HG03565 (cell line): ENCODE results near the gene ABI3.
A peak's percentile ranks its signal among the peaks of the same experiment; 100 is the strongest.

Source experiments
- ATAC-seq: cut with Tn5 transposase; IDR thresholded peaks from one replicate; pipeline ENCODE4 v1.9.1; 2021; ENCODE audit warnings: mild to moderate bottlenecking, moderate library complexity; ENCODE audit not compliant: unreplicated experiment

Gene ABI3

DNA sequence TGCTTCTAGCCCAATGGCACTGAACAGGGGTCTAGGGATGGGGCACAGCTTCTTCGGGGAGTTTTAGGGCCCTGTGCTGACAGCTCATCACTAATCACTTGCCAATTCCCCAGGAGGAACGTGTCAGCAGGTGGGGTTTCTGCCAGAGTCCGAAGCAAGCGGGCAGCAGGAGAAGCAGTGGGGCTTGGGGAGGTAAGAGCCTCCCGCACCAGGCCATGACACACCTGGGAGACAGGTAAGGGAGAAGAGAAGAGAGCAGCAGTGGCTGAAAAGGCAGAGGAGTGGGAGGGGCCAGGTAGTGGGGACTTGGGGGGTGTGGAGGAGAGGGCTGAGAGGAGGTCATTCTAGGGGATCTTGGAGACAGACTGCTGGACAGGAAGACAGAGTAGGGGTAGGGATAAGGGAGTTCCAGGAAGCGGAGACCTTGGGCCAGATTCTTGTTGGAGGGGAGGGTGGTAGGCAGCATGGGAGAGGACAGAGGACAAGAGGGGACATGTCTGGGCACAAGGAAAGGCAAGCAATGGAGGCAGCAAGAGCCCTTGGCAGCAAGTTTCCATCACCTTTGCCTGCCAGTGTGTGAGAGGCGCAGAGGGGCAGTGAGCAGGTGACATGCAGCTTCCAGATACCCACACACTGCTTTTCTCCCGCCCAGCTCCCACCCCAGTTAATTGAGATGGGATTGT lies 15.2 kb downstream of the ABI3 start:
- ATAC-seq = no peak

DNA sequence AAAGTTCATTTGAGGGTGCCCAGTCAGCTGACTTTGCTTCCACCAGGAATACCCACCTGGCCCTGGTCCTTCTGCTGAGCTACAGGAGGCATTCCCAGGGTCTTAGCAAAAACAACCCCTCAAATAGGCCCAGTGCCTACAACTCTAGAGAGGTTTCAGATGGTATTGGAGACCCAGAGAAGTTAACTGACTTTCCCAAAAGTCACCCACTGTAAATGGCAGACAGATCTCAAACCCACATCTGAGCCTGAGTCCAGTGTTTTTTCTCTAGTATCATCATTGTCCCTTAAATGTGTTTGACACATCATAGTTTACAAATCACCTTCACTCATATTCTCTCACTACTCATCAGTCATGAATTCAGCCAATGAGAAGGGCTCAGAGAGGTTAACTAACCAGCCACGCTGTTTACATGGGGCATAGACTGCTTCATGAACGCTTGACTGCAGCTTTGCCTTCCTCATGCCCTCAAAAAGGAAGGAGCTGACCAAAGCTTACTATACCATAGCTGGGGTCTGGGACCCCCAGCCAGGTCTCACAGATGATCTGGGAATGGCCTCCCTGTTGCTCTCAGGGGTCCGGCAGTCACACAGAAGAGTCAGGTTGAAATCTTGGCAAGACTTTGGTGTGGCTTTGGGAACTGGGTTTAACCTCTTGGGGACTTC lies 16.4 kb downstream of the ABI3 start:
- ATAC-seq = no peak

DNA sequence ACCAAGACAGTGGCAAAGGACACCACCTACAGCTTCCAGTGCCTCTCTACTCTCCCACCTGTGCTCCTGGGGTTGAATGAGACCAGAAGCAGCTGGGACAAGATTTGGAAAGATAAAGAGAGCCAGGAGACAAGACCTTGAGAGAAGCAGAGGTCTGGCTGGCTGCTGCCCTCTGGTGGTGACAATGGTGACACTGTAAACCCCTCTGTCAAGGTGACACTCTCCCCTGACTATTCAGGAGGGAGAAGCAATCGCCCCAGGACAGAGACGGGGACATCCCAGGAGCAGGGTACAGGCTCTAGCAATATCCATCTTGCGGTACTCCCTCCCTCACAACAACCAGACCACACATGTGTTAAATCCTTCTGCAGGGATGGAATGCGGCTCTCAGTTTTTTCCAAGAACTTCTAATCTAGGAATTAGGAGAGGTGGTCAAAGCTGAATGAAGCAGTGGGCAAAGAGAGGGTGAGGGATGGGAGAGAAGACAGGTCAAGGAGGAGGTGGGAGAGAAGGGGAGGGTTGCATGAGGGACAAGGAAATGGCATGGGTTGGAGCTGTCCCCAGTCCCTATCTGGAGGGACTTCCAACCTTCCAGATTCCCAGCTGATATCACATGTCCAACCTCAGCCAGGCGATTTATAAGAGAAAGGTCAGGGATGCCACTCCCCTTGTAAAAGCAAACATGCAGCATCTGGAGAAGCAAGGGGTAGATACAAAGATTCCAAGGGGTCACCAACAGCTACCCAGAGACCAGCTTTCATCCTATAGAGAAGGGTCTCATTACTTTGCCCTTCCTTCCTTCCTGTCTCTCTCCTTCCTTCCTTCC lies 17.1 kb downstream of the ABI3 start:
- no peak for ATAC-seq

DNA sequence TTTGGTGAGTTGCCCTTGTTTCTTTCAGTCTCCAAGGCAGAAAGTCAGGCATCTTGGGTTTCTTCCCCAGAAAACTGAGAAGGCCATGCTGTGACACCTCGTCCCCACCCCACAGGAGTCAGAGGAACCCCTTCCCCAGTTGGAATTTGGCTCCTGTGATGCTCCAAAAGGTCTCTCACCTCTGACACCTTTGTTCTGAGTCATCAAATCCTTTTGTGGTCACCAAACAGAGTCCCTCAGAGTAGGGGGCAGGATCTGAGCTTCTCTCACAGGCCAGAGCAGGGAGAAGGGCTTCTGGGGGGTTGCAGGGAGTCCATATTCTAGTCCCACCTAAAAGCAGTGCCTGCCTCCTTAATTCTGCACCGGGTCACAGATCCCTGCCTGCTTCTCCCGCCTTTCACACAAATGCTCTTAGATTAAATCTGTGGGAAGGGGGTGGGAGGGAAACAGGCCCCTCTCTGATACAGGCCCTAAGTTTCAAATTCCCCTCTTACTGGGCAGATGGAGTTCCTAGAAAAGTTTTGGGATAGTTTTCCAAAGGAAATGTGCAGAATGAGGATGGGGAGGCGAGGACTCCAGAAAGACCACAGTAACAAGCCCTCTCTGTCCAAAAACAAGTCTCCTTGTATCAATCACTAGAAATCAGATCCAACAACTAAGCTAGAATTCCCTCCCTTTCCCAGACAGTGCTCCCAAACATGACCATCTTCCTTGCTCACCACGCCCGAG lies 18.7 kb downstream of the ABI3 start:
- no peak for ATAC-seq

DNA sequence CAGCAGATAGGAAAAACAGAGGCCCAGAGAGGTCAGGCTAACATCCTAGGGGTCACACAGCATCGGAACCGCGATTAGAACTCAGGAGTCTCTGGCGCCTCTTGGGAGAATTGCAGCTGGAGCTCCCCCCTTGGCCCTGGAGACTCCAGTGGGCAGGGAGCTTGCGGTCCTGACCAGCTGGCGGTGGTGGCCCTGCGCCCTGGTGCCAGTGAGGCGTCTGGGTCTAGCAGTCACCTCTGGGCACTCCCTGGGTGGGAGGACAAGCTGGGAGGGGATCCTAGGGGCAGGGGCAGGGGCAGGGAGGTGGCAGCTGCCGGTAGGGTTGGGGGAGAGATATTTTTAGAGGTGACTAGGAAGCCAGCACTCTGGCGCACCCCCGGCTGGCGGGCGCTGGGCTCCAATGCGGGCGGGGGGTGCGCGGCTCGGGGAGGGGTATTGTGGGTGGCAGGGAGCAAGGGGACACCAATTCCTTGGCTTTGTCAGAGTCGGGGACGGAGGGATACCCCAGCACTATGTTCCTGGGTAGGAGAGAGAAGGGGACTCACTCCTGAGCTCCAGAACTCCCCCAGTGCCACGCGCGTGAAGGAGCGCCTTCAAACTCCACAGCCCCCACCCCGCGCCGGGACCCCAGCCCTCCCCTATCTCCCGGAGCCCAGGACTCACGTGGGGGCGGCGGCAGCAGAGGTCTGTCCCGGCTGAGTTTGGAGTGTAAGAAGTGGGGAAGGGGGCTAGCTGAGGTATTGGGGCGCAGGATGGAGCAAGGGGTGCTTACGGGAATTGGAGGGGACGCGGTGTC lies 19.5 kb downstream of the ABI3 start:
- no peak for ATAC-seq

DNA sequence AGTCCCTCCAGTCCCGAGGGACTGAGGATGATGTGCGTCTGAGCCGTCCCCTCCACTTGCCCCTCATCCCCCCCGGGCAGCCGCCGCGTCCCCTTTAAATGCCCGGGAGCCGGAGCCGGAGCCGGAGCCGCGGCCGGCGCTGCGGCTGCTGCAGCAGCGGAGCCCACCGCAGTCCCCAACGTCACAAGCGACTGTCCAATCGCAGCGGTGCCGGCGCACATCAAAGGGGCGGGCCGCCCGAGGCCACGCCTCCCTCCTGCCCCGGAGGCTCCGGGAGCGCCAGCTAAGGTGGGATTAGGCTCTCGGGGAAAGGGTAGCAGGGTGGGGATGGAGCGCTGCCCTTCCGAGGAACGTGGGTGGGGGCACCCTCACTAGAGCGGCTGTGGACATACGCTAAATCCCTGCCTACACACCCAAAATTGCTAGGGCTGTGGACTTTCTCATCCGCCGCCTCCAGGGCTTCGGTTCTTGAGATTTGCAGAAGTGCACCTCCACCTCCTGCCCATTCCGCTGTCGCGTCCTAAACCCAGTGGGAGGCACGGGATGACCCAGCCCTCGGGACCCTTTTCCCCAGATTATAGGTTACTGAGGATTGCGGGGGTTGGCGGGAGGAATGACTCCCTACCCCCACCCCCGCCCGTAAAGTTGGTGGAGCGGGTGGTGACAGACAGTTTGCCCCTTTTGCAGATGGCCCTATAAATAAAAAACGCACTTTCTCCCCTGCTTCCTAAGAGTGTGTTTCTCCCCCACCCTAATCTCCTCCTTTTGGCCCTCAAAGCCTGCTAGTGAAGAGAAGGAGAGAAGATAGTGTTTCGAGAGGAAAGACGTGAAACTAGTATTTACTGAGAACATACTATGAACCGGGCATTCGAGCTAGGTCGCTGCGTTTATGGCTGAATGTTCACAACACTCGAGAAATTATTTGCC lies 20.4 kb downstream of the ABI3 start, which contains the start of gene PHOSPHO1:
Gene PHOSPHO1 (minus strand): TSS at position 152 of the 927 bp plus-strand sequence. CDS start 4,096 bp downstream, outside the sequence.
- ATAC-seq = peak; percentile 83

DNA sequence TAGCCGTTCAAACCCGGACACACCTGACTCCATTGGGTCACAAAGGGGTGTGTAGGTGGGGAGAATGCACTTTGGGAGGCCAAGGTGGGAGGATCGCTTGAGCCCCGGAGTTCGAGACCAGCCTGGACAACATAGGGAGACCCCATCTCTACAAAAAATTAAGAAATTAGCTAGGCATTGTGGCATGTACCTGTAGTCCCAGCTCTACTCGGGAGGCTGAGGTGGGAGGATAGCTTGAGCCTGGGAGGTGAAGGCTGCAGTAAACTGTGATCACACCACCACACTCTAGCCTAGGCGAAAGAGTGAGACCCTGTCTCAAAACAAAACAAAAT lies 21.0 kb downstream of the ABI3 start:
- ATAC-seq = no peak

DNA sequence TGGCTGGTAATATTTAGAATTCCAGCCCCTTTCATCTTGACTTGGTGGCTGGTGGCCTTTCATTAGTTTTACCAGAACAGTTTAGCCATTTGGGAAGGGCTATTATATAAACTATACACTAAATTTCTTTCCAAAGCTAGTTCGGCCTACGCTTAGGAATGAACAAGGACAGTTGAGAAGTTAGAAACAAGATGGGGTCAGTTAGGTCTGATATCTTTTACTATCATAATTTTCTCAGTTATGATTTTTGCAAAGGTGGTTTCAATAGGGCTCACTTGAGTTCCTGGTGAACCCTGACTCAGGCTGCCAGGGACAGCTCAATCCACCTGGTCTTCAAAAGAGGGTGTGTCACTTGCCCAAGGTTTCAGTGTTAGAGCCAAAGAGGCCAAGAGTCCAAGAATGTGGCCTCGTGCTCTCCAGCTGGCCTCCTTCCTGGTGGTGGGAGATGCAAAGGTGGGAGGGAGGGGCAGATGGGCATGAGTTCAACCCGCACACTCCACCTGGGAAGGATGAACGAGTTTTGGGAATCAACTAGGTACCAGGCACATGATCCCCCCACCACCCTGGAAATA lies 24.1 kb downstream of the ABI3 start:
- no peak for ATAC-seq

DNA sequence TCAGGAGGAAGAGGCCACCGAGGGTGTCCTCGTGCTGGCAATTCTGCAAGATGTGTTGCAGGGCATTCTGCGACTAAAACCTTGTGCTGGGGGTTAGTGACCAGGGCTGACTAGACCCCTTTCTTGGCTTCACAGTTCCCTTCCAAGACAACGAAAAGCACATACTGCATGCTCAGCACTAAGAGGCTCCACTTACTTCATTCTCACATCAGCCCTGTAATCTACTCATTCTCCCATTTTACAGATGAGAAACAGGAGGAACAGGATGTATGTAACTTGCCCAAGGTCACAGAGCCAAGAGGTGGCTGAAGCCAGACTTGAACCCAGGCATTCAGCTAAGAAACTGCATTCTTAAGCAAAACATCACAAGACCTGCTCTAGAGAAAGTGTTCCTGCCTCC lies 25.4 kb downstream of the ABI3 start:
- no peak for ATAC-seq

DNA sequence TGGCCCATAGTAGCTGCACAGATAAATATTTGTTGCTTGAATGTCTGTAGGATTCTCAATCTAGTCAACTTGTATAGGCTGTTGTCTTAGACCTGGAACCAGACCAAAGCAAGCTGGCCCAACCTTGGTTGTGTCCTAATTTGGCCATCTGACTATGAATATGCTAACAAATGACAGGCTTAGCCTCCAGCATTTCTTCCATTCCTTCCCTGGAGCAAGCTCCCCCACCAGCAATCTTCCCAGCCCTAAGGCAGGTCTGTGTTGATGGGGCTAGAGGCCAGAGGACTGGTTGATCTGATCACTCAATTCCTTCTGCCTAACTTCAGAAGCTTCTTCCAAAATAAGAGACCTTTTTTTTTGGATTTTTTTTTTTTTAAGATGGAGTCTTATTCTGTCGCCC lies 29.5 kb downstream of the ABI3 start:
- ATAC-seq = no peak

DNA sequence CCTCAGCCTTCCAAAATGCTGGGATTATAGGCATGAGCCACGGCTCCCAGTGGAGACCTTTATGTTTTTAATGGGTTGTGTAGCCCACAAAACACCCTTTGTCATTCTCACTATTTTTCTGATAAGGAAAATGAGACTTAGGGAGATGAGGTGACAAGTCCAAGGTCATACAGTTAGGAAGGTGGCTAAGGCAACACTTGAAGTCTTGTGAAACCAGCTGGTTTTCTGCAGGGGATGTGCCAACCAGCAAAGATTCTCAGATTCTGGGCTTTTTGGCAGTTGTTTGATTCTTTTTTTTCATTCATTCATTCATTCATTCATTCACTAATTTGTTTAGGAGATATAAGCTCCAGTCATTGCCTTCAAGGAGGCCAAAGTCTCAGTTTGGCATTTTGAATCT lies 30.1 kb downstream of the ABI3 start:
- ATAC-seq = no peak

DNA sequence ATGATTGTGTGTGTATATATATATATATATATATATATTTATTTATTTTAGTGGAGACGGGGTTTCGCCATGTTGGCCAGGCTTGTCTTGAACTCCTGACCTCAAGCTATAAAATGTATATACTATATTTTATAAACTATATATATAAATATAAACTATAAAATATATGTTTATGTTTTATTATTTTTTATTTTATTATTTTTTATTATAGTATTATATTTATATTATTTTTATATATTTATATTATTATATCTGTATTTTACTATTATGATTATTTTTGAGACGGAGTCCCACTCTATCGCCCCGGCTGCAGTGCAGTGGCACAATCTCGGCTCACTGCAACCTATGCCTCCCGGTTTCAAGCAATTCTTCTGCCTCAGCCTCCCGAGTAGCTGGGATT lies 30.5 kb downstream of the ABI3 start:
- ATAC-seq = no peak

DNA sequence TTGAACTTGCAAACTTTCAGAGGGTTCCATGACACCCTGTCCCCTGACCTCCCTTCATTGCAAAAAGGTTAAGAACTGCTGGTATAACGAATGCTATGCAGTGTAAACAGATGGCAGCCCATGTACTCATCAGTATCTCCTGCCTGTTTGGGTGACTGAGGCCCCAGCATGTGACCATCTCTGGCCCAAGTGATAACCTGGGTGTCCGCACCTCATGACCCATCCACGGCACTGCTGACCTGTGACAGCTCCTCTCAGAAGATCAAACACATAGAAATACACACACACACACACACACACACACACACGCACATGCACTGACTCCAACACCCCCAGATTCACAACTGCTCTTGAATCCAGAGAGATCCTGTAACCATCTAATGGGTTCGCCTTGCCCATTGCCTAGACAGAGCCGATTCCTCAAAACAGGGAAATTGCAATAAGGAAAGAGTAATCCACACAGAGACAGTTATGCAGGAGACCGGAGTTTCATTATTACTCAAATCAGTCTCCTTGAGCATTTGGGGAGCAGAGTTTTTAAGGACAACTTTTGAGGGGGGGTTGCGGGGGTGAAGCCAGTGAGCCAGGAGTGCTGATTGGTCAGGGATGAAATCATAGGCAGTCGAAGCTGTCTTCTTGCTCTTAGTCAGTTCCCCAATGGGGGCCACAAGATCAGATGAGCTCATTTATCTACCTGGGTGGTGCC lies 31.3 kb downstream of the ABI3 start:
- no peak for ATAC-seq

DNA sequence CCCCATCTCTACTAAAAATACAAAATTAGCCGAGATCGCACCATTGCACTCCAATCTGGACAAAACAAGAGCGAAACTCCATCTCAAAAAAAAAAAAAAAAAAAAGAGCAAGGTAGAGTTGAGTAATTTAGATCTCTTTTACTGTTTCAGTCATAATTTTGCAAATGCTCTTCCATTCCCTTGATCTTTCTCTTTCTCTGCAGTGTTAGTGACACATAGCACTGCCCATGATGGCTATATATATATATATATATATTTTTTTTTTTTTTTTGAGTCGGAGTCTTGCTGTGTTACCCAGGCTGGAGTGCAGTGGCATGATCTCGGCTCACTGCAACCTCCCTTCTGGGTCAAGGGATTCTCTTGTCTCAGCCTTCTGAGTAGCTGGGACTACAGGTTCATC lies 32.3 kb downstream of the ABI3 start:
- ATAC-seq = no peak

DNA sequence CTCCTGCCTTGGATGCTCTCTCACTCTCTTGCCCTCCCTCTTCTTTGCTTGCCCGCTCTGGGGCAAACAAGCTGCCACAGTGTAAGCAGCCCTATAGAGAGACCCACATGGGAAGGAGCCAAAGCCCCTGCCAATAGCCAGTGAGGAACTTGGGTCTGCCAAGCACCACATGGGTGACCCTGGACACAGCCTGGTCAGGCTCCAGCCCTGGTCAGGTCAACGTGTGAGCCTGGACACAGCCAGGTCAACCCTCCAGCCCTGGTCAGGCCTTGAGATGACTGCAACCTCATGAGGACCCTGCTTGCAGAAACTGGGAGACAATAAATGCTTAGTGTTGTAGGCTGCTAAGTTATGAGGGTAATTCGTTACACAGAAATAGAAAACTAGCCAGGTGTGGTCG lies 34.3 kb downstream of the ABI3 start:
- no peak for ATAC-seq

DNA sequence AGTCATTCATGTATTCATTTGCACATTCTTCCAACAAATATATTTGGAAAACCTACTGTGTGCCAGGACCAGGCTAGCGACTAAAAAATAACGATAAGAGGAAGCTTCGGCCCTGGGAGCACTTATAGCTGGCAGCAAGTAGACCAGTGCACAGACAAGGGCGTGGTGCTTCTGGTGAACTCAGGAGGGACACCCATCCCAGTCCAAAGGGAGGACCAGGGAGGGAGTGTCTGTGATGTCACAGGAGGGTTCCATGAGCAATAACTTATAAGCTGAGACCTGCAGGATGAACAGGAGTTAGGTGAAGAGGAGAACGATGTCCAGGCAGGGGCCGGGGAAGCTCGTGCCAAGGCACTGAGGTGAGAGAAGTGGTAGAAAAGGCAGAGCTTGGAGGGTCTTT lies 37.4 kb downstream of the ABI3 start:
- ATAC-seq = no peak

DNA sequence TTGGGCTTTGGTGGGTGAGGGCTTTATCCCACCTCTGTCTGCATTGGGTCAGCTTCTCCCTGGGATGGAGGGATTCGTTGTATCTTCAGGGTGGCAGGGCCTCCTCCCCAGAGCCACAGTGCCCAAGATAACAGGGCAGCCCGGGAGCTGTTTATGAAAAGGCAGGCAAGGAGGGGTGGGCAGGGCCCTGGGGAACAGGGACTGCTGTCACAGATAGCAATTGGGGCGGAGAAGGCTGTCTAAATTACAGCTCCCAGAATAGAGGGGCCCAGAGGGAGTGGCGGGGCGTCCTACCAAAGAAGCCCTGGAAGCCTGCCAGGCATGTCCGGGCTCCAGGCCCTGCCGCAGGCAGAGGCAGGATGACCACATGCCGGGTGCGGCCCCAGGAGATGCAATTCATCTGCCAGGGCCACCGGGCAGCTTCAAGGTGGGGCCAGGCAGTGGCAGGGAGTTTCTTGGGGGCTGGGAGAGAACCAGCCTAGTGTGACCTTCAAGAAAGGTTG lies 38.8 kb downstream of the ABI3 start:
- ATAC-seq = no peak

DNA sequence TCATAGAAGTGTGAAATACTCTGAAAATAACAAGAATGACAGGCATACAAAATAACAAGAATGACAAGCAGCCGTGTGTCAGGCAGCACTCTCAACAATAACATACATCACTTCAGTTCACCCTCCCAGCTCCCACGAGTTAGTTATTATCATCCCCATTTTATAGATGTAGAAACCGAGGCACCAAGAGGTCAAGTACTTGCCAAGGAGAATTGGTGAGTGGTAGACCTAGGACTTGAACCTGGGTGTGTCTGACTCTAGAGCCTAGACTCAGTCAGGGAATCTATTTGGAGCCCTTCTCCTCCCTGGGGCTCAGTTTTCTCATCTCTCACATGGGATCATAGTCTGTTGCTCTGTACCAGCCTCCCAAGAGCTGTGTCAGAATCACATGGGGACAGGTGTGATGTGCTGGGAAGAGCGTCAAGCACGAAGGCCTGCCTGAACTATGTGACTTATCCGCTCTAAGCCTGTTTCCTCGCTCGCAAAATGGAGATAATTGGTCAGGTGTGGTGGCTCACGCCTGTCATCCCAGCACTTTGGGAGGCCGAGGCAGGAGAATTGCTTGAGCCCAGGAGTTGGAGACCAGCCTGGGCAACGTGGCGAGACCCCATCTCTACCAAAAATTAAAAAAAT lies 39.5 kb downstream of the ABI3 start:
- ATAC-seq = no peak
